Effector CD4-positive, alpha-beta T cell (primary cell): Measurements from ENCODE around the gene RNF213.
"Not testable (repeated sequence)": the region's sequence is repeated elsewhere in the genome, so short reads cannot be mapped to it uniquely, and the experiment has no call there.

ENCODE experiments used
- DNase-seq: peaks from one replicate; pipeline ENCODE4 v3.0.0-alpha.2; 2020

RNF213 gene

DNA sequence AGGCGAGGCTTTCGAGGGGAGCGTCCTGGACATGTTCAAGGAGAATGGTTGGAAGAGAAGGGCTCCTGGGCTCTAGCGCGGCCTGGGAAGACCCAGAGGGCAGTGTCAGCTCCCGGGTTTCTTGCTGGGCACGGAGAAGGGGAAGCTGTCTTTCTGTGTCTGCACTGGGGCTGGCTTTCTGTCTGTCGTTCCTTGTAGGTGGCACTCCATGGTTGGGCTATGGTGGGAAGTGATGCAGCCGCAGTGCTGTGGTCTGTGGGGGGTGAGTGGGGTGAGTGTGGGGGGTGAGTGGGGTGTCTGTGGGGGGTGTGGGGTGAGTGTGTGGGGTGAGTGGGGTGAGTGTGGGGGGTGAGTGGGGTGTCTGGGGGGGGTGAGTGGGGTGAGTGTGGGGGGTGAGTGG, 13.7 kb downstream of the RNF213 start:
- DNase-seq = no peak

DNA sequence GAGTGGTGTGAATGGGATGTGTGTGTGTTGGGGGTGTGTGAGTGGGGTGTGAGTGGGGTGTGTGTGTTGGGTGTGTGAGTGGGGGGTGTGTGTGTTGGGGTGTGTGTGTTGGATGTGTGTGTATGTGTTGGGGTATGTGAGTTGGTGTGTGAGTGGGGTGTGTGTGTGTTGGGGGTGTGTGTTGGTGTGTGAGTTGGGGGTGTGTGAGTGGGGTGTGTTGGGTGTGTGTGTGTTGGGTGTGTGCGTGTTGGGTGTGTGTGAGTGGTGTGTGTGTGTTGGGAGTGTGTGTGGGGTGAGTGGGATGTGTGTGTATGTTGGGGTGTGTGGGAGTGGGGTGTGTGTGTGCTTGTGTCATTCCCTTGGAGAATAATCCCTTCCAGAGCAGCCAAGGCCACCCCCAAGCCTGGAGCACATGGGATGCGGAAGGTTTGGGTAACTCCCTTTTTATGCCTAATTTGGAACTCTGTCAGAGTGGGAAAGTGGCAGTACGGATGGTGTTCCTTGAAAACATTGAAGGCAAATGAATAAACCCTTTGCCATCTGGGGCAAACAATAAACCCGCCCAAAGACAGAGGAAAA, 14.3 kb downstream of the RNF213 start:
- no peak for DNase-seq

DNA sequence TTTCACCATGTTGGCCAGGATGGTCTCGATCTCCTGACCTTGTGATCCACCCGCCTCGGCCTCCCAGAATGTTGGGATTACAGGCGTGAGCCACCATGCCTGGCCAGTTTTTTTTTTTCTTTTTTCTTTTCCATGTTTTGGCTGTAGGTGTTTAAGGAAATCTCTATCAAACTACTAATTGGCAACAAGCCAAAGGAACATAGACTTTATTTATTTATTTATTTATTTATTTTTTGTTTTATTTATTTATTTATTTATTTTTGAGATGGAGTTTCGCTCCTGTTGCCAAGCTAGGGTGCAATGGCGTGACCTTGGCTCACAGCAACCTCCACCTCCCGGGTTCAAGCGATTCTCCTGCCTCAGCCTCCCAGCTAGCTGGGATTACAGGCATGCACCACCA, 15.2 kb downstream of the RNF213 start:
- not testable (repeated sequence) for DNase-seq

DNA sequence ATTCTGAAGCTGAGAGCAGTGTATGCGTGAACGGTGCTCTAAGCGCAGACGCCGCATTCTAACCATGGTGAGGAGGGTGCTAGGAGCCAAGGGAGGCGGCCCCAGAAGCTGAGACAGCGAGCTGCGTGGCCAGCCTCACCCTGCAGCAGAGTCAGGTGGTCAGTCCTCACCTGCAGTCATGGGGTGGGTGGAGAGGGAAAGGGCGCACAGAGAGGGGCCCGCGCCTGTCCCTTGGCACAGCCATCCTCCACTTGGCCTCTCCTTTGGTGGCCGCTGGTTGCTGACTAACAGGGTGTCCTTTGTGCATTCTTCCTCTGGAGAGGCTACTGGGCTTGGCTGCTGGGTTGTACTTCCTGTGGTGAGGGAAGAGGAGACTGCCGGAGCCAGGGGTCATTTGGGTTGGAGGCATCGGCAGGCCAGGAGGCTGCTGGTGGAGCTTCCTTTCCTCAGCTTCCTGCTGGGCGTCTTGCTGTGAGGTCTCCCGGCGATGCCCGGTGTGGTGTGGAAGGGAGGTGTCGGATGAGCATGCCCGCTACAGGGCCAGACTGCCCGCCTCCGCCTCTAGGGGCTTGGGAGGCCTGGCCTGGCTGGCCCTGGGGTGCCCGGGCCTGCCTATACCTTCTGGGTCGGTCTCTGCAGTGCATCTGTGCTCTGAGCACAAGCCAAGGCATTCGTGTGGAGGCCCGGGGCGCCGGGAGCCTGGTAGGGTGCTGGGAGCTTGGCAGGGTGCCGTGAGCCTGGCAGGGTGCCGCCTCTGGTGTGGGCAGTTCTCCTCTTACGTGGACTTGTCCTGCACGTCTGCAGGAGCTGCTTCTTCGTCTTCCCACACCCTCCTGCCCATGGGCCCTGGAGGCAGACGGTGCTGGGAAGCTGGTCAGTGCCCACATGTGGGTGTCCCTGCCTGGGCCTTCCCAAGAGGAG, 17.4 kb downstream of the RNF213 start:
- no peak for DNase-seq

DNA sequence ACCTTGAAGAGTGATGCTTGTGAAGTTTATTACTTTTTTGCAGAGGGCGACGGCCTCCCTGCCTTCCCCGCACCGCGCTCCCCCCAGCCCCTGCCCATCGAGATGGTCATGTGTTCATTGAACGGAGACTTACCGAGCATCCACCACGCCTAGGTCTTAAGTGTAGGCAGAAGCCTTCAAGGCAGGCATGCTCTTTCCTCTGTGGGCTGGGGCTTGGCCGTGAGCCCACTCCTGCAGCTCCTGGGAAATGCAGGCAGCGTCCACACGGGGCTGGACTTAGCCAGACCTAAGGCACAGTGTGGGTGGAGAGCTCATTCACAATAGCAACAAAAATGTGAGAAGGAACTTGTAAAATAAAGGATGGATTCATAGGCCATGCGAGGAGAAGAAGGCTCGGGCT, 19.2 kb downstream of the RNF213 start:
- DNase-seq = no peak

DNA sequence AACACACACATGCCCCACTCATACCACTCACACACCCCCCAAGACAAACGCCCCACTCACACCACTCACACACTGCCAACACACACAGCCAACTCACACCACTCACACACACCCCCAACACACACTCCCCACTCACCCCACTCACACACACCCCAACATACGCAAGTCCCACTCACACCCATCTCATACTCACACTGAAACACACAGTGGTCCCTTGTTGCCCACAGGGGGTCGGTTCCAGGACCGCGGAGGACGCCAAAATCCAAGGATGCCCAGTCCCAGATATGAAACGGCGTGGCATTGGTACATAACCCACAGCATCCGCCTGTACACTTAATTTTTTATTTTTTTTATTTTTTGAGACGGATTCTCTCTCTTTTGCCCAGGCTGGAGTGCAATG, 20.9 kb downstream of the RNF213 start:
- no peak for DNase-seq

DNA sequence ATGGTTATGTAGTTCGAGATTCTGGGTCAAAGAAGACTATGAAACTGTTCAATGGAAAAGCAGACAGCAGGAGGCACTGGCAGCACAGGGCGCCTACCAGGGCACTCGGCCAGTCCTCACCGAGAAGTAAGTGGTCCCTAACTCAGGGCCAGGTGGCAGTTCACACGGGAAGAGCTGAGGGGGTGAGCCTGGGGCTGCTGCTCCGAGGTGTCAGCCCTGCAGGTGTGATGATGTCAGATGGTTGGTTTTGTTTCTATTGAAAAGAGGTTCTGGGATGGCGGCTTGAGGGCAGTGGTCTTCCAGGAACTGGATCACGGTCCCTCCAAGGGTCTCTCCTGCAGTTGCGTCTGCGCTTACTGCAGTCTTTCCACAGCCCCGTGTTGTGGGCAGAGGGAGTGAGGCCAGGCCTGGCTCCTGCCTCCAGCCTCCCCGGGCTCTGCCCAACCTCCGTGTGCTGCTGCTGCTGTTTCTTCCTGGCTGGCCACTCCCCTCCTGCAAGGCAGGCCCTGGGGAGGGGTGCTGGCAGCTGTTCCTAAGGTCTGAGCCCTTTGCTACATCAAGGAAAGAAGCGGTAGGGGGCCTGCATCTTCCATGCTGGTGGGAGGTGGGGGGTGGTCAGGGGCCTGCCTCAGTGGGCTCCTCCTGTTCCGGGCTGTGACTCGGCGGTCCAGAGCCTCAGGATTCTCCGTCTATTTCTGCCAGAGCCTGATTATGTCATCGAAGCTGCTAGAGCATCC, 22.6 kb downstream of the RNF213 start:
- DNase-seq = no peak

DNA sequence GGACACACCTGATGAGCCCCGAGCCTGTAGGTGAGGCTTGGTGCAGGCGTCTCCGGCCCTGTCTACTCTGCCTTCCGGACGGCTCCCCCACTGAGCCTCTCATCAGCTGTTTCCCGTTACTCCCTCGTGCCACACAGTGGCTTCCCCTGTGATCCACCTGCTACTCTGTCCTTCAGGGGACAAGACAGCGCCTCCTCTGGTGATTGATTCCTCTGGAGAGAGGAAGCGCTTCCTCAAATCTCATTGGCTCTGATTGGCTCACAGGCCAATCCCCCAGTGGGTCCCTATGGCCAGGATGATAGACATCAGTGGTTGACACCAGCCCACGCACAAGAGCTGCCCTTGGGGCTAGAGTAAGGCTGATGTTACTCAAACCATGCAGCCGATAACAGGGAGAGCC, 24.0 kb downstream of the RNF213 start:
- no peak for DNase-seq

DNA sequence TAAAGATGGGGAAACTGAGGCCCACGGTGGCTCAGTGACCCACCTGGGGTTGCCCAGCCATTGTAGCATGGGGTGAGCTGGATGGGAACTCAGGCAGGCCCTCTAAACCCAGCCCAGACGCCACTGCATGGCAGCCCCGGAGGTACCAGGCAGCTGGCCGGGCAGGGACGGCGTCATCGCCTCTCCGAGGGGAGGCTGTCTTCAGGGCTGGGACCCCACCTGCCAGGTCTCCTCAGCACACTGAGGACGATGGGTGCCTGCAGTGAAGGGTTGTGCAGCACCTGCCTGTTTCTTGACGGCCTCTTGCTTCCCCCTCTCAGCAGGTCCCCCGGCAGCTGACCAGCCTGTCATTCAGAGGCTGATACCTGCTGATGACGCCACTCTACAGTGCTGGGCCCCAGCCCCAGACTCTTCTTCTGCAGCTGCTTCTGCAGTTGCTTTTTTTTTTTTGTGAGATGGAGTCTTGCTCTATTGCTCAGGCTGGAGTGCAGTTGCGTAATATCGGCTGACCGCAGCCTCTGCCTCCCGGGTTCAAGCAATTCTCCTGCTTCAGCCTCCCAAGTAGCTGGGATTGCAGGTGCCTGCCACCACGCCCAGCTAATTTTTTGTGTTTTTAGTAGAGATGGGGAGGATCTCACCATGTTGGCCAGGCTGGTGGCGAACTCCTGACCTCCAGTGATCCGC, 24.7 kb downstream of the RNF213 start:
- DNase-seq = no peak

DNA sequence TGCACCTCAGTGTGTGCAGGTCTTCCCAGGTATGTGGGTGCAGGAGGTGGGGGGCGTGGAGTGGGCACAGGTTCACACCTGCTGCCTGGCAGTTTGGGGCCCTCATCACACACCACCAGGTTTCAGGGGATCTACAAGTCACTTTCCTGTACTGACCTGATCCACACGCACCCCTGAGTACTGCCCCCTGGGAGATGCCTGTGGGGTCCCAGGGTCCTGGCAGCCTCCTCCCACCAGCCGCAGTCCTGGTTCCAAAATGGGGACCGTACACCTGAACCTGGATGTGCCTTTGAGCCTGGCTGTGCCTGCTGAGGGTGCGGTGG, 25.9 kb downstream of the RNF213 start:
- DNase-seq = no peak

DNA sequence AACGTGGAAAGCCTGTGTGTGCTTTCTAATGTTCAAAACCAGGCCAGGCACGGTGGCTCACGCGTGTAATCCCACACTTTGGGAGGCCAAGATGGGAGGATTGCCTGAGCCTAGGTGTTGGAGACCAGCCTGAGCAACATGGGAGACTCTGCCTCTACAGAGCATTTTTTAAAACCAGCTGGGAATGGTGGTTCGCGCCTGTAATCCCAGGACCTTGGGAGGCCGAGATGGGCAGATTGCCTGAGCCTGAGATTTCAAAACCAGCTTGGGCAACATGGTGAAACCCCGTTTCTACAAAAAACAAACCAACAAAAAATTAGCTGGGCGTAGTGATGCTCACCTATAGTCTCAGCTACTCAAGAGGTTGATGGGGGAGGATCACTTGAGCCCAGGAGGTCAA, 26.4 kb downstream of the RNF213 start:
- DNase-seq = no peak

DNA sequence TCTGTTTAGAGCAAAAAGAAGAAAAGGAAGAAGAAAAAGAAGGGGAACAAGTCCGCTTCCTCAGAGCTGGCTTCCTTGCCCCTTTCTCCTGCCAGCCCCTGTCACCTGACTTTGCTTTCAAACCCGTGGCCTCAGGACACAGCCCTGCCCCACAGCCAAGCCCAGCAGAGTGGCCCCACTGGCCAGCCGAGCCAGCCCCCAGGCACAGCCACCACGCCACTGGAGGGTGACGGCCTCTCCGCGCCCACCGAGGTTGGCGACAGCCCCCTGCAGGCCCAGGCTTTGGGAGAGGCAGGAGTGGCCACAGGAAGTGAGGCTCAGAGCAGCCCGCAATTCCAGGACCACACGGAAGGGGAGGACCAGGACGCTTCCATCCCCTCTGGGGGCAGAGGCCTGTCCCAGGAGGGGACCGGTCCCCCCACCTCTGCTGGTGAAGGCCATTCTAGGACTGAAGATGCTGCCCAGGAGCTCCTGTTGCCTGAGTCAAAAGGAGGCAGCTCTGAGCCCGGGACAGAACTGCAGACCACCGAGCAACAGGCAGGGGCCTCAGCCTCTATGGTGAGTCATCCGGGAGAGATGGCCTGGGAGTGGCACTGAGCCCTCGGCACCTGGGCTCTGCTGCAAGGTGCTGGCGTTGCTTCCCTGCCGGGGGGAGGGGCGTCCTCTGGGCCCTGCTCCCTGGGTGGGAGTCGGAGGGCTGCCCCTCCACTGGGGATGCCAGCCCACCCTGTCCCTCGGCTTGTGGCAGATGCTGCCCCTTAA, 27.3 kb downstream of the RNF213 start:
- DNase-seq = no peak

DNA sequence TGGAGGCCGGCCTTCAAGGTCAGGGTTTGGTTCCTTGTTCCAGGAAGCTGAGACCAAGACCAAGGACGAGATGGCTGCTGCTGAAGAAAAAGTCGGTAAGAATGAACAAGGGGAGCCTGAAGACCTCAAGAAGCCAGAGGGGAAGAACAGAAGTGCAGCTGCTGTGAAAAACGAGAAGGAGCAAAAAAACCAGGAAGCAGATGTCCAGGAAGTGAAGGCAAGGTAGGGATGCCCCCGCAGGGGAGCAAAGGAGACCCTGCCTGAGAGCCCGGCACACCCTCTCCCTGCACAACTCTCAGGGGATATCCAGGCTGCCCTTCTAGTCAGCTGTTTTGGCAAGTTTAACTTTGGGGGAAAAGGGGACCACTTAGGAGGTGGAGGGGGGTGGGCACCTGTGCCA, 29.0 kb downstream of the RNF213 start:
- DNase-seq = no peak

DNA sequence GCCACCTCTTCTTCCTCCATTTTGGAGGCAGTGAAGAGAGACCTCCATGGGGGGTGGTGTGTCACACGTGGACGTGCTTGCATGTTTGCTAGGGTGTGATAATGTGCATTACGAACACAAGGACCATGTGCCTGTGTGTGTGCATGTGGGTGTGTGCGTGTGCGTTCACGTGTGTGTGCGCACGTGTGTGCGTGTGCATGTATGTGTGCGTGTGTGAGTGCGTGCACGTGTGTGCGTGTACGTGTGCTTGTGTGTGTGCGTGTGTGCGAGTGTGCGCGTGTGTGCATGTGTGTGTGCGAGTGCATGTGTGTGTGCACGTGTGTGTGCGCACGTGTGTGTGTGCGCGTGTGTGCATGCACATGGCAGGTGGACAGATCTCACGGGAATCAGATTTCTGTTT, 29.5 kb downstream of the RNF213 start:
- no peak for DNase-seq

DNA sequence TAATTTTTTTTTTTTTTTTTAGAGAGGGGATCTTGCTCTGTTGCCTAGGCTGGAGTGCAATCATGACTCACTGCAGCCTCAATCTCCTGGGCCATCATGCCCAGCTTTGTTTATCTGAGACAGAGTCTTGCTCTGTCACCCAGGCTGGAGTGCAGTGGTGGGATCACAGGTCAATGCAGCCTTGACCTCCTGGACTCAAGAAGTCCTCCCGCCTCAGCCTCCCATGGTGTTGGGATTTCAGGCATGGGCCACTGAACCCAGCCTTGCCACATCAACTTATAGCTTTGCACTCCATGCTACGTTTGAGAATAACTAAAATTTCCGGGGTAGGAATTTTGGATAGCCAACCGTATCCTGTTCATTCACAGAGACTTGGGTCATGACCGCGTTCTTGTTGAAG, 30.6 kb downstream of the RNF213 start:
- DNase-seq = no peak

DNA sequence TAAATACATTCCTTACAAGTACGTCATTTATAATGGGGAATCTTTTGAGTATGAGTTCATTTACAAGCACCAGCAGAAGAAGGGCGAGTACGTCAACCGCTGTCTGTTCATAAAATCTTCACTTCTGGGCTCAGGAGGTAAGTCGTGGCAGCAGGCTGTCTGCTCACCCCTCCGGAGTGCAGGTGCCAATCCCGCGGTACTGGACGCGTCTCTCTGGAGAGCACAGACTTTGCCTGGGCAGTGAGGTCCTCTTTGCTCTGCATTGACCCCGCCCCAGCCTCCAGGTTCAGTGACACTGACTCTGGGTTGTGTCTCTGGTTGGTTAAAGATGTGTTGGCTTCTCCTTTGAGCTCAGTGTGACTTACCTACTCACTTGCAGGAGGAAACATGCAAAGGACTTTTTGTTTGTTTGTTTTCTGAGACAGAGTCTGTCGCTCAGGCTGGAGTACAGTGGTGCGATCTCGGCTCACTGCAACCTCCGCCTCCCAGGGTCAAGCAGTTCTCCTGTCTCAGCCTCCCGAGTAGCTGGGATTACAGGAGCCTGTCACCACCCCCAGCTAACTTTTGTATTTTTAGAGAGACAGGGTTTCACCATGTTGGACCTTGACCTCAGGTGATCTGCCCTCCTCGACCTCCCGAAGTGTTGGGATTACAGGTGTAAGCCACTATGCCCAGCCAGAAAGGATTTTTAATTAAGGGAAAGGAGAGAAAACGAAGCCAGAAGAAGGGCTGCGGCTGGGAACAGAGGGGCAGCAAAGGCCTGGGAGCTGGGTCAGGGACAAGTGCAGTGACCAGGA, 31.2 kb downstream of the RNF213 start:
- DNase-seq = no peak

DNA sequence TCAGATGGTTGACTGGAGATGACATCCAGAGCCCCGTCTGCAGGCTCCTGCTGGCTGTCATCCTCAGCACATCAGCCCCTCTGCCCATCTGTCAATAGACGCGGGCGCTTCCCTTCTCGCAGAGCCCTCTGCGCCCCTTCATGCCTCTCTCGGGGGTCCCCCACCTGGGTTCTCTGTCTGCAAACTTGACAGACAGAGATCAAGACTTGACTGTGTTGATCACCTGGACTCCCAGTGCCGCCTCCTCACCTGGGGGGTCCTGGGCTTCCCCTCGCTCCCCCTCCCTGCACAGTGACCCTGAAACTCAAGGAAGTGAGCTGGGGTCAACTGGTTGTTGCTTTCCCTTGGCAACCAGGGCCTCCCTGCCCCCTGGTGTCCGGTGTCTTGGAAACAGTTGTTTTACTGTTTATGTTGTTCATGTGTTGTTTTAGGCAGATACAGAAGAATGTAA, 31.9 kb downstream of the RNF213 start:
- DNase-seq = no peak

DNA sequence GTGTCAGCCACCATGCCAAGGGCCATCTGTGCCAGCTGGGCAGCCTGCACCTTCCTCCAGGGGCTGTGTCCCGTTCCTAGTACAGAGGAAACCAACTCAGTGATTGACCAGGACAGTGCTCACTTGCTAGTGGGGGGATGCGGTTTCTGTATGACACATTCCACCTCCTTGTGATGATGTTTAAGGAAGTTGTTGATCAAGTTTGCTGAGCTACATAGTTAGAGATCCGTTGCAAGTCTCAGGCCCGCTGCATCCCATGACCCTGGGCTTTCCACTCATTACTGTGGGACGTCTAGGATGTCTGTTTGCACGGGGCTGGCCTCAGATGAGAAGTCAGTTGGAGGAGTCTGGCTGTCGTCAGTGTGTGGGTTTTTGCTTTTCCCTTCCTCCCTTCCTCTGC, 33.6 kb downstream of the RNF213 start:
- no peak for DNase-seq

DNA sequence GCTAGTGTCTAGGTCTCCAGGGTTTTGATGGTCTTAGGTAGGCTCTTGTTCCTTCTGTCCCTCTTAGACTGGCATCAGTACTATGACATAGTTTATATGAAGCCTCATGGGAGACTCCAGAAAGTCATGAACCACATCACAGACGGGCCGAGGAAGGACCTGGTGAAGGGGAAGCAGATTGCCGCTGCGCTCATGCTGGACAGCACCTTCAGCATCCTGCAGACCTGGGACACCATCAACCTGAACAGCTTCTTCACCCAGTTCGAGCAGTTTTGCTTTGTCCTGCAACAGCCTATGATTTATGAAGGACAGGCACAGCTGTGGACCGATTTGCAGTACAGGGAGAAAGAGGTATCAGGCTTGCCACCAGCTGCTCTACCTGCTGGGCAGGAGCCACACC, 34.0 kb downstream of the RNF213 start:
- DNase-seq = no peak

DNA sequence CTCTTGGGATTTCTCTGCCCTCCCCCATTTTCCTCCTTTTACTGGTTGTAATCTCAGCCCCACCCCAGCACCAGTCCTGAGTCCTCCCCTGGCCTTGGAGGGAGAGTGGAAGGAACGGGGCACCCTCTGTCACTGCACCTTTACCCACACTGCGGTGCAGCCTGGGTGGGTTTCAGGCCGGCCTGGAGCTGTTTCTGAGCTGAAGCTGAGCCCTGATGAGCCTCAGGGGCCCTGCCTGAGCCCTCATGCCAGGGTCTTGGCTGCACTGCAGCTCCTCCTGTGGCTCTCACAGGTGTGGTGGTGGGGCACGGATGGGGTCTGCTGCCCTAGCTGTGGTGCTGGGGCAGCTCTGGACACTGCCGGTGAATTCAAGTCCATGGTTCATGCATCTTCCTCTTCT, 34.5 kb downstream of the RNF213 start:
- DNase-seq = no peak

DNA sequence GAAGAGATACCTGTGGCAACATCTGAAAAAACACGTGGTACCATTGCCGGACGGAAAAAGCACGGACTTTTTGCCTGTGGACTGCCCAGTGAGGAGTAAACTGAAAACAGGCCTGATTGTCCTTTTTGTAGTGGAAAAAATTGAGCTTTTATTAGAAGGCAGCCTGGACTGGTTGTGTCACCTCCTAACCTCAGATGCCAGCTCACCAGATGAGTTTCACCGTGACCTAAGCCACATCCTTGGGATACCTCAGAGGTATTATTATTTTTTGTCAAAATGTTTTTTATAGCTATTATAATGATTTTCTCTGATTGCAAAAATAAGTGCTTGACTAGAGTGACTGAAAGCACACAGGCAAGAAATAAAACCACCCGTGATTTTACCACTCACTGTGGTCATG, 34.9 kb downstream of the RNF213 start:
- DNase-seq = no peak

DNA sequence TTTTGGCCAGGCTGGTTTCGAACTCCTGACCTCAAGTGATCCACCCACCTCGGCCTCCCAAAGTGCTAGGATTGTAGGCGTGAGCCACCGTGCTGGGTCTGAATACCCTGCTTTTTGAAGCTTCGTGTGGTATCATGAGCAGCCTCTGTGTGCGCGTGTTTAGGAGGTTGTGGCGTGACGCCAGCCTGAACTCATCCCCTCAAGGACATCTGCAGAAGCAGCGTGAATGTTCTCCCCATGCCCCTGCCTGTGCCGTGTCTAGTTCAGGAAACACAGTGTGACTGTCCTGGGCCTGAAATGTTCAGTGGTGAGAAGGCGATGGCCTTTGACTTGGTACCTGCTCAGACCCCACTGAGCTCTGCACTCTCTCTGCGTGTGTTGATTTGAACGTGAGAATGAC, 35.6 kb downstream of the RNF213 start:
- DNase-seq = no peak
